ENCODE data around the gene PTPRD.

The PTPRD gene

DNA sequence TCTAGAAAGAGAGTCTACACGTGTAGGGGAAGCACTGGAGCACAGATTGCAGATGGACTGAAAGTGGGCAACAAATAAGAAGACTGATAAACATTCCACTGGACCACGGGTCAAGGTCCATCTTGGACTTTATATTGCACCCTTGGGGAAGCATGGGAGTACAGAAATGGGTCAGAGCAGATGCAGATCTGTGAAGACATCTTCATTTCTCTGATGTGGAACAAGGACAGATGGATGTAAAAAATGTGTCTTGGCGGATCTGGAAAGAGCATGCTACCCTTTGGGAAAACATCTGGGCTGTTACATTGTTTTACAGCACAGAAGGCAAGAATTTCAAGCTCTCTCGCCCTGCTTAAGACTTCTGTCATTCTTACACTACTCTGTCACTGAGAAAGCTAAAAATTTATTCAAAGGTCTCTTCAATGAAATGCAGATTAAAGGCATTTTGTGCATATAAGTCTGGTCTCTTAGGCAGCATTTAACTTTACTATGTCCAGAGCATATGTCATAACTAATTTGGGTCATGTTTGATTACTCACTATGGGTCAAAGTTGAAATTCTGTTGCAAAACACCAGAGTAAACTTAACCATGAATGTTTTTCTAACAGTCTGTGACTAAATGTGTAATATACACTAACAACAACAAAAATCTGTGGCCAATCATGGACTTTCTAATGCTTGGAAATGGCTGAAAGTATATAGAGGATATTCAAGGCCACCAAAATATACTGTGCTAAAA is 2056.9 kb downstream of the PTPRD start:
- Histone ChIP-seq H3K4me3 (ENCODE audit: low read length, poor library complexity, severe bottlenecking) (no peak overlapping the region), H3K4me2 (ENCODE audit: low read depth, low read length, poor library complexity, severe bottlenecking) (no peak overlapping the region), H3K9ac (ENCODE audit: low read depth, low read length, poor library complexity, severe bottlenecking) (no peak overlapping the region), H3K9me3 (ENCODE audit: insufficient read depth, low read depth, low read length) (no peaks in the 10 kb centered on the region), H2AFZ (ENCODE audit: low read length) (no peak overlapping the region), H3K4me1 (ENCODE audit: insufficient read depth, low read length, poor library complexity, severe bottlenecking) (peaks cover 8% of the 10 kb centered on the region), H3F3A (ENCODE audit: low read depth) (no peaks in the 10 kb centered on the region), H3K36me3 (ENCODE audit: insufficient read depth, low read length) (peaks cover 12% of the 10 kb centered on the region; the same call in 1 of the 2 replicates), H3K27me3 (ENCODE audit: insufficient read depth, low read length, poor library complexity, severe bottlenecking) (no peaks in the 10 kb centered on the region), H3K9me2 (replicated peaks; ENCODE audit: low read depth, low read length) (no peaks in the 10 kb centered on the region), H3K79me2 (ENCODE audit: insufficient read depth, low read length) (no peaks in the 10 kb centered on the region; the same call in 1 of the 2 replicates), H4K20me1 (ENCODE audit: insufficient read depth, low read length, poor library complexity, severe bottlenecking) (peaks cover 4% of the 10 kb centered on the region)
- no peak for TF ChIP-seq CTCF (conservative IDR thresholded peaks at IDR 0.05; ENCODE audit: low read length)
- no peak for TF ChIP-seq EZH2phosphoT487 (IDR thresholded peaks at IDR 0.05; ENCODE audit: borderline replicate concordance)

GRCh38 chr9:8553444-8553843 is 2059.4 kb downstream of the PTPRD start:
- Histone ChIP-seq H4K20me1 (ENCODE audit: insufficient read depth, low read length, poor library complexity, severe bottlenecking) (peaks cover 4% of the 10 kb centered on the region), H3K79me2 (ENCODE audit: insufficient read depth, low read length) (no peaks in the 10 kb centered on the region), H3K4me1 (ENCODE audit: insufficient read depth, low read length, poor library complexity, severe bottlenecking) (peaks cover 5% of the 10 kb centered on the region), H3K4me3 (ENCODE audit: low read length, poor library complexity, severe bottlenecking) (no peak overlapping the region), H3K9ac (ENCODE audit: low read depth, low read length, poor library complexity, severe bottlenecking) (no peak overlapping the region), H3K9me2 (replicated peaks; ENCODE audit: low read depth, low read length) (no peaks in the 10 kb centered on the region), H2AFZ (ENCODE audit: low read length) (no peak overlapping the region), H3F3A (ENCODE audit: low read depth) (no peaks in the 10 kb centered on the region), H3K36me3 (ENCODE audit: insufficient read depth, low read length) (peaks cover 15% of the 10 kb centered on the region; the same call in 1 of the 2 replicates), H3K9me3 (ENCODE audit: insufficient read depth, low read depth, low read length) (no peaks in the 10 kb centered on the region), H3K27me3 (ENCODE audit: insufficient read depth, low read length, poor library complexity, severe bottlenecking) (no peaks in the 10 kb centered on the region), H3K4me2 (ENCODE audit: low read depth, low read length, poor library complexity, severe bottlenecking) (no peak overlapping the region)
- TF ChIP-seq EZH2phosphoT487 (IDR thresholded peaks at IDR 0.05; ENCODE audit: borderline replicate concordance): no peak
- no peak for TF ChIP-seq CTCF (conservative IDR thresholded peaks at IDR 0.05; ENCODE audit: low read length)

DNA sequence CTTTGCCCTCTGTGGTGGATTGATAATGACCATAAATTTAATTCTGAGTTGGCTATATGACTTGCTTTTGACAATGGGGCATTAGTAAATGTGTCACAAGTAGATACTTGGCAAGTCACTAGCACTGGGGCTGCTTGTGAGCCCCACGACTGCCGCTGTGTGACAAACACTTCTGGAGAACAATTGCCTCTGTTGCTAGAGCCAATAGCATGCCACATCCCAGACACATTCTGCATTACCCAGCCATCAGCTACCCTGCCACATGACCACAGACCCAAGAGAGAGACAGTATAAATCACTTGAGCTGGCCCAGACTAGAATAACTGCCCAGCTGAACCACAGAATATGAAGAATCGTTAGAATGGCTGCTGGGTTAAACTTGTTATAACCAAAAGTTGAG is 2060.1 kb downstream of the PTPRD start:
- no peaks in the 10 kb centered on the region for H3K9me3 ChIP-seq (ENCODE audit: insufficient read depth, low read depth, low read length)
- no peak overlapping the region for H3K4me2 ChIP-seq (ENCODE audit: low read depth, low read length, poor library complexity, severe bottlenecking)
- no peaks in the 10 kb centered on the region for H3K9me2 ChIP-seq (replicated peaks; ENCODE audit: low read depth, low read length)
- peaks cover 21% of the 10 kb centered on the region; the same call in 1 of the 2 replicates for H3K36me3 ChIP-seq (ENCODE audit: insufficient read depth, low read length)
- H3K27me3 ChIP-seq (ENCODE audit: insufficient read depth, low read length, poor library complexity, severe bottlenecking): no peaks in the 10 kb centered on the region
- TF ChIP-seq EZH2phosphoT487 (IDR thresholded peaks at IDR 0.05; ENCODE audit: borderline replicate concordance) (no peak), CTCF (conservative IDR thresholded peaks at IDR 0.05; ENCODE audit: low read length) (no peak)
- no peak overlapping the region for H3K9ac ChIP-seq (ENCODE audit: low read depth, low read length, poor library complexity, severe bottlenecking)
- H3K4me3 ChIP-seq (ENCODE audit: low read length, poor library complexity, severe bottlenecking): no peak overlapping the region
- H4K20me1 ChIP-seq (ENCODE audit: insufficient read depth, low read length, poor library complexity, severe bottlenecking): peaks cover 4% of the 10 kb centered on the region
- no peaks in the 10 kb centered on the region for H3F3A ChIP-seq (ENCODE audit: low read depth)
- H3K79me2 ChIP-seq (ENCODE audit: insufficient read depth, low read length): no peaks in the 10 kb centered on the region
- no peak overlapping the region for H2AFZ ChIP-seq (ENCODE audit: low read length)
- no peaks in the 10 kb centered on the region for H3K4me1 ChIP-seq (ENCODE audit: insufficient read depth, low read length, poor library complexity, severe bottlenecking)

All from Loucy (cell line).